SU-DHL-6 (cell line): ENCODE measurements around the gene GORASP1.

ENCODE experiments used
- H2AFZ ChIP-seq: fragments of 200-600 bp; sonication (generic); 2 replicates; pipeline ENCODE4 v1.6.1; 2014; ENCODE audit warnings: low read depth, mild to moderate bottlenecking, moderate library complexity, mixed read lengths, antibody characterized with exemption, low read length; ENCODE audit not compliant: severe bottlenecking
- H3F3A ChIP-seq: fragments of 200-600 bp; shearing (Covaris generic); 2 replicates; pipeline ENCODE4 v1.6.0; 2016; ENCODE audit warnings: antibody characterized with exemption, mild to moderate bottlenecking; ENCODE audit not compliant: insufficient read depth
- H3K27ac ChIP-seq: fragments of 200-600 bp; sonication (generic); 2 replicates; pipeline ENCODE4 v1.5.1; 2016; ENCODE audit warnings: low read depth, mild to moderate bottlenecking, low read length, moderate library complexity, mixed read lengths
- H3K27me3 ChIP-seq: fragments of 200-600 bp; sonication (generic), shearing (Covaris generic); 2 replicates; pipeline ENCODE4 v1.6.0; 2014; ENCODE audit warnings: mild to moderate bottlenecking, low read length
- H3K36me3 ChIP-seq: fragments of 200-600 bp; sonication (generic); 2 replicates; pipeline ENCODE4 v1.6.1; 2014; ENCODE audit warnings: mild to moderate bottlenecking, low read length, mixed read lengths
- H3K4me2 ChIP-seq: fragments of 300-600, 200-600 bp; shearing (Covaris generic), sonication (generic); 2 replicates; pipeline ENCODE4 v1.6.0; 2014; ENCODE audit warnings: low read length, low read depth, mild to moderate bottlenecking; ENCODE audit not compliant: poor library complexity, severe bottlenecking
- H3K4me3 ChIP-seq: fragments of 200-600 bp; sonication (generic); 2 replicates; pipeline ENCODE4 v1.5.1; 2014; ENCODE audit warnings: antibody characterized with exemption, low read length, mild to moderate bottlenecking, mixed read lengths; ENCODE audit not compliant: insufficient read depth, poor library complexity, severe bottlenecking
- H3K79me2 ChIP-seq: fragments of 200-600 bp; sonication (generic); 2 replicates; pipeline ENCODE4 v1.6.1; 2014; ENCODE audit warnings: mild to moderate bottlenecking, low read length, moderate library complexity; ENCODE audit not compliant: insufficient read depth
- H3K9ac ChIP-seq: fragments of 200-600 bp; sonication (generic); 2 replicates; pipeline ENCODE4 v1.7.0; 2014; ENCODE audit warnings: mild to moderate bottlenecking, low read length
- H3K9me2 ChIP-seq: fragments of 200-600 bp; sonication (generic); replicated peaks from 2 replicates; pipeline ENCODE4 v1.6.1; 2014; ENCODE audit warnings: low read length; ENCODE audit not compliant: insufficient read depth
- H3K9me3 ChIP-seq: fragments of 200-600 bp; sonication (generic); 2 replicates; pipeline ENCODE4 v1.6.1; 2014; ENCODE audit warnings: low read length, mixed read lengths; ENCODE audit not compliant: insufficient read depth
- H4K20me1 ChIP-seq: fragments of 200-600 bp; sonication (generic); 2 replicates; pipeline ENCODE4 v1.6.1; 2014; ENCODE audit warnings: low read depth, mild to moderate bottlenecking, antibody characterized with exemption, low read length, moderate library complexity, mixed read lengths
- EZH2phosphoT487 ChIP-seq: fragments of 200-600 bp; sonication (generic), shearing (Covaris generic); conservative IDR thresholded peaks from 2 replicates; pipeline ENCODE4 v1.6.1; 2018; ENCODE audit warnings: mild to moderate bottlenecking, antibody characterized with exemption, low read length, moderate library complexity, mixed read lengths
- TF ChIP-seq, protein P1 (sequence below): fragments of 200-600 bp; sonication (generic); IDR thresholded peaks from one replicate; pipeline ENCODE4 v1.5.1; 2017; ENCODE audit warnings: antibody characterized with exemption, mild to moderate bottlenecking, low read length, moderate library complexity; ENCODE audit not compliant: insufficient read depth, poor library complexity, severe bottlenecking

The GORASP1 gene

DNA sequence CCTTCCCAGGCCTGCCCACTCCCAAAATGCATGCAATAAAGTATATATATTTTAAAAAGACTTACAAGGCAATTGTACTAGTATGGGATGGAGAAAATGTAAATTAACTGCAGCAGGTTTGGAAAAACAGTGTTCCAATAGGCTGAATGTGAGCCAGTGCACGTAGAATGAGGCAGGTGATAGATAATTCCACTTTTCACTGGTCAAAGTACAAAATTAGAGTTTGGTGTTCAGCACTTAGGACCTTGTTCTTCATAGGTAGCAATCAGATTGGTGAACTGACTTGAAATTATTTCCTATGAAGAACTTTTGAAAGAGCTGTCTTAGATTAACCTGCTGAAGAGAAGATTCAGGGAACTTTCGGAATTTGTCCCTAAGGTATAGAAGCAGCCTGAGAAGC, 53.7 kb downstream of the GORASP1 start:
- H3K9ac ChIP-seq, result no peak overlapping the region
- no peaks in the 10 kb centered on the region for H4K20me1 ChIP-seq
- H3K36me3 ChIP-seq, result no peaks in the 10 kb centered on the region
- H3K79me2 ChIP-seq, result 0 out of 2 replicates have a peak, but pooled peaks cover 6% of the 10 kb centered on the region
- H3F3A ChIP-seq, result no peaks in the 10 kb centered on the region
- H3K4me3 ChIP-seq, result no peak overlapping the region
- H3K27me3 ChIP-seq, result no peaks in the 10 kb centered on the region
- no peaks in the 10 kb centered on the region for H3K9me2 ChIP-seq
- TF ChIP-seq, protein P1, sequence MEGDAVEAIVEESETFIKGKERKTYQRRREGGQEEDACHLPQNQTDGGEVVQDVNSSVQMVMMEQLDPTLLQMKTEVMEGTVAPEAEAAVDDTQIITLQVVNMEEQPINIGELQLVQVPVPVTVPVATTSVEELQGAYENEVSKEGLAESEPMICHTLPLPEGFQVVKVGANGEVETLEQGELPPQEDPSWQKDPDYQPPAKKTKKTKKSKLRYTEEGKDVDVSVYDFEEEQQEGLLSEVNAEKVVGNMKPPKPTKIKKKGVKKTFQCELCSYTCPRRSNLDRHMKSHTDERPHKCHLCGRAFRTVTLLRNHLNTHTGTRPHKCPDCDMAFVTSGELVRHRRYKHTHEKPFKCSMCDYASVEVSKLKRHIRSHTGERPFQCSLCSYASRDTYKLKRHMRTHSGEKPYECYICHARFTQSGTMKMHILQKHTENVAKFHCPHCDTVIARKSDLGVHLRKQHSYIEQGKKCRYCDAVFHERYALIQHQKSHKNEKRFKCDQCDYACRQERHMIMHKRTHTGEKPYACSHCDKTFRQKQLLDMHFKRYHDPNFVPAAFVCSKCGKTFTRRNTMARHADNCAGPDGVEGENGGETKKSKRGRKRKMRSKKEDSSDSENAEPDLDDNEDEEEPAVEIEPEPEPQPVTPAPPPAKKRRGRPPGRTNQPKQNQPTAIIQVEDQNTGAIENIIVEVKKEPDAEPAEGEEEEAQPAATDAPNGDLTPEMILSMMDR, result no peak
- TF ChIP-seq EZH2phosphoT487, result no peak
- H3K4me2 ChIP-seq, result no peak overlapping the region
- no peaks in the 10 kb centered on the region for H3K9me3 ChIP-seq
- no peak overlapping the region for H3K27ac ChIP-seq
- H2AFZ ChIP-seq, result no peak overlapping the region

DNA sequence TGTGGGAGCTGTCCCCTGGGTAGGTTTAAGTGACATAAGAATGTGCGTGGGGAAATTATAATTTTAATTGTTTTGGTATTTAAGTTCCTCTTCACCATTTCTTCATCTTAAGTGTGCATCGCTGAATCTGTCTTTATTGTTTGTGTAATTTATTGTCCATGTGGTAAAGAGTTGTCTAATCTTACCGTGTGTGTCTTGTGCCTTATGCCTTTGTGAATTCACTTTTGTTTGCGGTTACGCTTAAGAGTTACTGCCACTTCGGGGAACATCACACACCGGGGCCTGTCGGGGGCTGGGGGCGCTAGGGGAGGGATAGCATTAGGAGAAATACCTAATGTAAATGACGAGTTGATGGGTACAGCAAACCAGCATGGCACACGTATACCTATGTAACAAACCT, 54.8 kb downstream of the GORASP1 start:
- TF ChIP-seq, protein P1, result no peak
- no peak for TF ChIP-seq EZH2phosphoT487
- Histone ChIP-seq H4K20me1 (no peaks in the 10 kb centered on the region), H3K4me3 (peak overlapping the region; percentile 75), H3K27ac (no peak overlapping the region), H3F3A (no peaks in the 10 kb centered on the region), H3K4me2 (peak overlapping the region; percentile 67), H3K79me2 (0 out of 2 replicates have a peak, but pooled peaks cover 6% of the 10 kb centered on the region), H3K9me3 (no peaks in the 10 kb centered on the region), H3K27me3 (no peaks in the 10 kb centered on the region), H2AFZ (peak overlapping the region; percentile 86), H3K36me3 (no peaks in the 10 kb centered on the region), H3K9me2 (no peaks in the 10 kb centered on the region), H3K9ac (peak overlapping the region; percentile 62)

DNA sequence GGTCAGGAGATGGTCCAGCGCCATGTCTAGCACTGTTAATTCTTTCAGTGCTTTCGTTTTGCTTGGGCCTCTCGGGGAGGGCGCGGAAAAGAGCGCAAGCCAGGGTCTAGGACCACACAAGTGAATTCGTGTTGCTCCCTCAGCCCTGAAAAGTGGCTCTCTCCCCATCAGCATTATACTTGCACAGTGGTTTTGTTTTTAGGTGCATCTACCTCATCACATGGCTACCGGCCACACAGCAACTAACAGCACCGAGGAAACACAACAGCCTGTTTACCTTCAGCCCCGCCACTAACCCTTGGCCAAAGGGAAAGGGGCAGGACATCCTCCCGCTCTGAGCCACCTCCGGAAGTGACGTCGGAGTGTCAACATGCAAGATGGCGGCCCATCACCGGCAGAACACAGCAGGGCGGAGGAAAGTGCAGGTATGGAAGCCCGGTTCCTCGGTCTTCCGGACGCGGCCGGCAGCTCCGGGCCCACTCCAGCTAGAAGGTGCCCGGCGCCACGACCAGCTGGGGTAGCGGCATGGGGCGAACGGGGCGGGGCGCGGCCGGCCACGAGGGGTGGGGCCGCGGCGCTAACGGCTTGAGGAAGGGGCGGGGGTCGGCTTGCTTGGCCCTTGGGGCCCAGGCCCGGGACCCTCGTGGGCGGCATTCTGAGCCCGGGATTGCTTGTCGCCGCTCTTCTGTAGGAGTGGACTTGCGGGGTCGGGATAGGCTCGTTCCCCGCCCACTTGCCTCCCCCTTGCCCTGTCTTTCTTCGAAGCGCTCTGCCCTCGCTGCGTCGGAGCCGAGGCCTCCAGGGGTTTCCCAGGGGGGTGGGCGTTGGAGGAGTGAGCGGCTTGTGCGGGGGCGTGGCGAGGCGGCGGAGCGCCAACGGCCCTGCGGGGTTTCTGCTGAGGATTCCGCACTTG, 55.5 kb downstream of the GORASP1 start, which contains the start of the genes SCN11A and WDR48:
SCN11A (minus strand) TSS at position 296 of the 913 bp plus-strand sequence. CDS start 101,582 bp downstream, outside the sequence.
WDR48 (plus strand) TSS at position 368 of the 913 bp plus-strand sequence; CDS start at position 378, 10 bp downstream.
- Histone ChIP-seq H3F3A (no peaks in the 10 kb centered on the region), H3K4me2 (peak within 1 kb of the TSS; percentile 67), H3K79me2 (0 out of 2 replicates have a peak, but pooled peaks cover under 1% of the 10 kb centered on the region), H3K9ac (peak within 1 kb of the TSS; percentile 62), H3K4me3 (peak within 1 kb of the TSS; percentile 75), H3K27ac (no peak within 1 kb of the TSS), H3K9me3 (no peaks in the 10 kb centered on the region), H3K9me2 (no peaks in the 10 kb centered on the region), H4K20me1 (no peaks in the 10 kb centered on the region), H2AFZ (peak within 1 kb of the TSS; percentile 86), H3K36me3 (no peaks in the 10 kb centered on the region), H3K27me3 (no peaks in the 10 kb centered on the region)
- no peak for TF ChIP-seq EZH2phosphoT487
- TF ChIP-seq, protein P1, result no peak
